ENCODE results near the gene MYZAP.

- TF ChIP-seq CTCF (IDR thresholded peaks at IDR 0.05; ENCODE audit: borderline replicate concordance, extremely low read depth, low read length, poor library complexity, severe bottlenecking) (no peak), EZH2 (IDR thresholded peaks at IDR 0.05; ENCODE audit: borderline replicate concordance, low read depth, low read length, severe bottlenecking) (no peak)
Measured at GRCh38 chr15:57592836-57593420, 1.2 kb downstream of the MYZAP start.
